GM19099 (cell line): ENCODE data around the gene NUP62.

Experiments used
- POLR2A ChIP-seq: IDR thresholded peaks from 3 replicates; pipeline ENCODE4 v1.6.1; 2011; ENCODE audit warnings: low read depth; ENCODE audit not compliant: insufficient read length; ENCODE audit errors: extremely low read depth

NUP62 gene

DNA sequence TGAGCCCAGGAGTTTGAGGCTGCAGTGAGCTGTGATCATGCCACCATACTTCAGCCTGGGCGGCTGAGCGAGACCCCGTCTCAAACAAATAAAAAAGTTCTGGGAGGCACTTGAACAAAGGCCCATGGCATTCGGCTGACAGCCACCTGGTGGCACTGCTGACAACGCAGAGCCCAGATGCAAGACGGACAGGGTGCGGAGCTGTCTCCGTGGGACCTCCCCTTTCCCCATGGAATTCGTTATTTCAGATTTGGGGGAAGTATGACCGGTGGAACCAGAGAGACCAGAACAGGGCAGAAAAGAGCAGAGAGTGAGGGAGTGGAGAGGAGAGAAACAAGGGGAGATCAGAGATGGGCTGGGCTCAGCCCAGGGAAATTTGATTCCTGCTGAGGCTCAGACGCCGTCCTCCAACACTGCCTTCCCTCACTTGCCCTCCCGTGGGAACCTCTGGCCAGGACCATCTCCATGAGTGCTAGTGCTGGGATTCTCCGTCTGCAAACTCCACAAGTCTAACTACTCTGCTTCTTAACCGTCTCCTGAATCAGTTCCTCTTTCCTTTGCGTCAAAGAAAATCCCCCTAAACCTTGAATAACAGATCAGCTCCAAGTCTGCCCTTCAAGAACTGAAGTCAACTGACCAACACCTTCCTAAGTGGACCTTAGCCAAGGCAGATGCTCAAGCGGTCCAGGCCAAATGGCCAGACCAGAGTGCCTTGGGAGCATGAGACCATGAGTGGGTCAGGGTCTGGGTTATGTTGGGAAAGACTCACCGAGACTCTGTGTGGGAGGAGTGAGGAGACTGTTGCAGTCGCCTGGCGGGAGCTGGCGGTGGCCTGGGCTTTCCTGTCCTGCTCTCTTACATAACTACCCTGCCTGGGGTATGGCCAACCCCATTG lies 12.2 kb downstream of the NUP62 start:
- TF ChIP-seq POLR2A = peak; percentile 21

DNA sequence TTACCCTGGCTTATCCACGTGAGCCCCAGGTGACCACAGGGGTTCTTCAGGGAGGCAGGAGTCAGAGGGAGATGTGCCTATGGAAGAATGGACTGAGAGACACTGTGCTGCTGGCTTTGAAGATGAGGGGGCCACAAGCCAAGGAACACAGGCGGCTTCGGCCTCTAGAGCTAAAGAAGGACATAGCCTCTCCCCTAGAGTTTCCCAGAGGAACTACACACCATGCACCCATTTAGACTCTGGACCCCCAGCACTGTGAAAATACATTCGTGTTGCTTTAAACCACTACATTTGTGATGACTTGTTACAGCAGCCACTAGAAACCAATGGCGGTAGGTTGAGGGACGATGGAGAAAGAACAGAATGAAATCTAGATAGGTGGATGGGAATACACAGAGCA lies 14.0 kb downstream of the NUP62 start:
- TF ChIP-seq POLR2A = no peak

GRCh38 chr19:49913720-49914119 lies 15.6 kb downstream of the NUP62 start:
- no peak for TF ChIP-seq POLR2A

DNA sequence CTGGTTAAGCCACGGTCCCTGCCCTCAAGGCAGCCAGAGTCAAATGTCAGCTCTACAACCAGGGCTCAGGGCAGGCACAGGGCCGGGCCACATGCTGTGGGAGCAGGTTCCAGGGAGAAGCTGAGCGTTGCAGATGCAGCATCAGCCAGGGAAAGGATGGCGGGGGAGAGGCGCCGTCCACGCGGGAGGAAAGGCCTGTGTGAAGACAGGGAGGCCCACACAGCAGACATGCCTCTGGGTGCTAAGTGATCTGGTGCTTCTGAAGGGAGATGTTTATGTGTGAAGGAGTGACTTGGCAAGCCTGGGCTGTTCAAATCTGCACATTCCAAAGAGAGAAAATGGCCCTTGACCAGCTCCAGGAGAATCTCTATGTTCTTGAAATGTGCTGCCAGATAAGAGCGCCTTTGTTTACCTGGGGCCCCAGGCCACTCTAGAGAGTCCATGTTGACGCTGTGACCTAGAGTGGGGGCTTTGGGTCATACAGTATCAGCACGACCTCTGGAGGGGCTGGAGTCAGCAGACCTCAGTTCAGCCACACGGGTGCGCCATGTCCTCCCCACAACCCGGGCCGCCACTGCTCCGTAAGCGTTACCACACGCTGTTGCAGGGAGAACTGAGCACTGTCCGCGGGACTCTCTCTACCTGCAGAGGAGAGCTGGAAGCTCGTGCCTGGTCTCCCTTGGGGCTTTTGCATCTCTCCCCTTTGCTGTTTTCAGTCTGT lies 16.2 kb downstream of the NUP62 start:
- TF ChIP-seq POLR2A = no peak

GRCh38 chr19:49911381-49912145 lies 17.7 kb downstream of the NUP62 start:
- no peak for TF ChIP-seq POLR2A

GRCh38 chr19:49910179-49910578 lies 19.1 kb downstream of the NUP62 start:
- TF ChIP-seq POLR2A = peak; percentile 27

DNA sequence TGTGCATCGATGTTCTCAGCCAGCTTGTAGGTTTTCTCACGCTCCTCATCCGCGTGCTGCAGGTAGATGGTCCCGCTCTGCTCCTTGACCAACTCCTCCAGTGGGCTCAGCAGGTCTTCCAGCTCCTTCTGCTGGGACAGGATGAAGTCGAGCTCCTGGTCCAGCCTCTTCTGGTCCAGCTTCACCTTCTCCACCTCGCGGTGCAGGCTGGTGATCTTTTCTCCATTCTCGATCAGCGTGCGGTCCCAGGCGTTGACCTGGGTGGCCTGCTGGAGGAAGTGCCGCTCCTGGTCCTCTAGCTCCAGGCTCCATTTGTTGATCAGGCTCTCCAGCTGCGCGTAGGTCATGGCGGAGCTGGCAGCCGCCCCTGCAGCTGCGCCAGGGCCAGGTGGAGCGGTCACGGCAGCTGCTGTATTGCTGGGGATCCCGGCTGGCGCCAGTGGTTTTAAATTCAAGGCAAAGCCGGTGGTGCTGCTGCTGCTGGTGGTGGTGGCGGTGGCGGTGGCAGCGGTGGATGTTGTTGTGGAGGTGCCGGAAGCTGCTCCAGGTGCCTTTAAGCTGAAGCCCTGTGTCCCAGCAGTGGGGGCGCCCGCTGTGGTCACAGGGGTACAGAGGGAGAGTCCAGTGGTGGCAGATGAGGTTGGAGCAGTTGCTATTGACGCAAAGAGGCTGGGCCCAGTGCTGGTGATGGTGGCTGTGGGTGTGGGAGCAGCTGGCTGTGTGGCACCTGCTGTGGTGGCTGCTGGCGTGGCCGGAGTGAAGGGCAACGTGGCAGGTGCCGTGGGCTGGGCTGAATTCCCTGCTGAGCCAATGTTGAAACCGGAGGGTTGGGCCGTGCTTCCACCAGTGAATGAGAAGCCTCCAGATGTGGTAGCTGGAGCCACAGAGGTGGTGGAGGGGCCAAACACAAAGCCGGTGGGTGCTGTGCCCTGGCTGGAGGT lies 20.6 kb downstream of the NUP62 start:
- no peak for TF ChIP-seq POLR2A

GRCh38 chr19:49907745-49908446 lies 21.4 kb downstream of the NUP62 start:
- no peak for TF ChIP-seq POLR2A

DNA sequence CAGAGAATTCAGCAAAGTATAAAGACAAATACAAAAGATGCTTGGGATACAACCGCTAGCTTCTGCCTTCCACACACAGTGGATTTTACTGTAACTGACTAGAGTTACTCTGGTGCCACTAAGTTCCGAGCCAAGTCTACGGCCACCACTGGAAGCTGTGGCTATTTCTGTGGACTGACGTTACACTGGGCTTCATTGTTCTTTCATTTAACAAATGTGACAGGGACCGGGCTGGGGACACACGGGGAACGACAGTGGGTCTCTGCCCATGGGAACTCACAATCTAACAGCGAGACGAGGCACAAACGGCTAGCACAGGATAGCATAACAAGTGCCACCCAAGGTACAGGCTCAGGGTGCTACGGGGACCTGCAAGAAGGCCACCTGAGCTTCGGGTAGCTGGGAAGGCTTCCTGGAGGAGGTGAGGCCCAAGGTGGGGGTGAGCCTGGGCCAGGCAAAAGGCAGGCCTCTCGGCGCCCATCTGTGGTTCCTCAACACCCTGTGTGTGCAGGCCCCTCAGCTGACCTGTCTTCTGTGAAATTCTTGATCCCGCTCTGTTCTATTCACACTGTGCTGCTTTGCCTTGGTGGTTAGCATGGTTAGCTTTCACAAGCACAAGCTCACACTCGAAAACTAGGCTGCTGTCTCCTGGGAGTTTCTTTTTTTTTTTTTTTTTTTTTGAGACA lies 22.3 kb downstream of the NUP62 start:
- peak; percentile 27 for TF ChIP-seq POLR2A

DNA sequence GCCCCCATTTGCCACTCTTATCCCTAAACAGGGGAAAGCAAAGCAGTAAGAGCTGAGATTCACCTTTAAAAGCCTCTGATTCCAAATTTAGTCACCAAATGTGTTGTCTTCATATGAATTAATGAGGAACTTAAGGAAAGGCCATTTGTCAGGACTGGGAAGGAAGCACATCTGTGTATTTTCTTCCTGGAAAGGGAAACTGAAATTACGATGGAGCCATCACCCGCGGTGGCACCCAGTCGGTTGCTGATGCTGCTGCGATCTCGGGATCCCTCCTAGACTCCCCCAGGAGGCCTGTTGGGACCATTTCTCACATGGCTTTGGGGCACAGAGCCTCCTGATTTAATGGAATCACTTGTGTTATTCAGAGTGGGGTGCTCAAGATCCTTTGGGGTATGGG lies 25.2 kb downstream of the NUP62 start:
- TF ChIP-seq POLR2A = no peak

GRCh38 chr19:49896863-49897621 lies 32.3 kb downstream of the NUP62 start, which contains the start of gene IL4I1:
IL4I1 (minus strand) TSS chr19:49896887; CDS start chr19:49896160, 727 bp downstream.
- peak; percentile 66 for TF ChIP-seq POLR2A

DNA sequence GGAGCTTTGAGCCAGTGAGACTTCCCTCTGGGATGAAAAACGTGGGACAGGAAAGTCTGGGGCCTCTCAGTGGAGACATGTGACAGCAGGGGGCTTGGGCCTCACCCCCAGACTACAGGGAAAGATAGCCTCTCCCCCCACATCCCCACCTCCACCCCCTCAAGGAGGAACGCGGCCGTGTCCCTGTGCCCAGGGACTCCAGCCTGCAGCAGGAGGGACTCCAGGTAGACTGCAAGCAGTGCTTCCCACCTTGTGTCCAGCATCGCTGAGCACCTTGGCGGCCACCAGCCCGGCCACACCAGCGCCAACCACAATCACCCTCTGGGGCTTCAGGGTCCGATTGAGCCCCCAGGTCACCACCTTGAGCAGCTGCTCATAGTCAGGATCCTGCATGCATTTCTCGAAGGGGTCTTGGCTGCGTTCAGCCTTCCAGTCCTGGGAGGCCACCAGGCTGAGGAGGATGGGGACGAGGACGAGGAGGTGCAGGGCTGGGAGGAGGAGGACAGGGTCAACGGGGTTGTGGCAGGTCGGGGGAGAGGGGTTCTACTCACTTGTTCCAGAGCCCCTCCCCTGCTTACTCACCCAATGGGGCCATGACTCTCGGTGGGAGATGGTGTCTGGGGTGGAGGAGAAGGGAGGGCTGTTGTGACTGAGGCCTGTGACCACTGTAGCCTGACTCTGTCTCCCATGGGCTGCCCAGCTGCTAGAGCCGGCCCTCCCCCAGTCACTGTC lies 33.6 kb downstream of the NUP62 start:
- peak; percentile 32 for TF ChIP-seq POLR2A
